HepG2 (cell line): ENCODE measurements around the gene DOC2A. TPM values are rescaled to one million over a fixed set of nuclear protein-coding genes. Genes with fewer than 3 reads are reported as not detected.

Source experiments
- ATF6 ChIP-seq: sonication (generic); formaldehyde crosslinking; conservative IDR thresholded peaks from 2 replicates; pipeline ENCODE4 v1.4.0; 2020; ENCODE audit warnings: missing genetic modification reagents
- ATM ChIP-seq: fragments of 450-650 bp; IDR thresholded peaks from 2 replicates; pipeline ENCODE4 v1.7.1; 2017; ENCODE audit warnings: mild to moderate bottlenecking, borderline replicate concordance
- HDAC1 ChIP-seq: sonication (generic); formaldehyde crosslinking; IDR thresholded peaks from 2 replicates; pipeline ENCODE4 v1.5.1; 2020; ENCODE audit warnings: mild to moderate bottlenecking, missing genetic modification reagents
- HIC2 ChIP-seq: sonication (generic); formaldehyde crosslinking; IDR thresholded peaks from 2 replicates; pipeline ENCODE4 v1.9.0; 2022; ENCODE audit warnings: low read depth, missing genetic modification reagents
- MEIS1 ChIP-seq: sonication (generic); formaldehyde crosslinking; IDR thresholded peaks from 2 replicates; pipeline ENCODE4 v1.9.0; 2021; ENCODE audit warnings: mild to moderate bottlenecking, missing genetic modification reagents, moderate library complexity, borderline replicate concordance
- RNF2 ChIP-seq: fragments of 450-650 bp; conservative IDR thresholded peaks from 2 replicates; pipeline ENCODE4 v1.6.1; 2016; ENCODE audit warnings: low read depth
- SMAD1 ChIP-seq: sonication (generic); formaldehyde crosslinking; IDR thresholded peaks from 2 replicates; pipeline ENCODE4 v1.4.0; 2020; ENCODE audit warnings: missing genetic modification reagents, low read depth, mild to moderate bottlenecking, borderline replicate concordance
- TSC22D2 ChIP-seq: sonication (generic); formaldehyde crosslinking; IDR thresholded peaks from 2 replicates; pipeline ENCODE4 v1.5.1; 2020; ENCODE audit warnings: missing genetic modification reagents, mild to moderate bottlenecking, borderline replicate concordance
- ZBED4 ChIP-seq: sonication (generic); formaldehyde crosslinking; IDR thresholded peaks from 2 replicates; pipeline ENCODE4 v1.4.0; 2020; ENCODE audit warnings: missing genetic modification reagents, borderline replicate concordance
- ZFP1 ChIP-seq: IDR thresholded peaks from 2 replicates; pipeline ENCODE4 v1.6.1; 2016
- ZNF205 ChIP-seq: IDR thresholded peaks from 2 replicates; pipeline ENCODE4 v1.6.1; 2018; ENCODE audit warnings: missing biosample characterization, missing genetic modification reagents
- ZNF350 ChIP-seq: sonication (generic); formaldehyde crosslinking; IDR thresholded peaks from 2 replicates; pipeline ENCODE4 v1.4.0; 2020; ENCODE audit warnings: mild to moderate bottlenecking, low read depth, missing genetic modification reagents, borderline replicate concordance
- polyA plus RNA-seq, 8 experiments: library from polyadenylated mRNA; depleted of rRNA in 3 of 8; stranded (reverse) in 7 of 8; unstranded in 1 of 8; fragments of >200 nt; fragmentation: Illumina TruSeq in 4 of 8; extraction: Trizol in 4 of 8; gene quantifications; 2 replicates each; pipeline versions ENCODE4 v1.2.1 to v1.2.3, GENCODE V29; 2011 to 2016; ENCODE audit warnings: low read depth in 4 of 8, missing spikeins in 1 of 8, mixed read lengths in 1 of 8; ENCODE audit not compliant: insufficient read depth in 1 of 8
- total RNA-seq, 5 experiments: library from RNA; depleted of rRNA; stranded (reverse); fragments of >200 nt; fragmentation: Illumina TruSeq; extraction: Trizol; gene quantifications; 2 replicates each; pipeline ENCODE4 v1.2.3, GENCODE V29; 2016; ENCODE audit warnings: low read depth in 1 of 5
- TF ChIP-seq, protein P1 (sequence below): sonication (generic); formaldehyde crosslinking; IDR thresholded peaks from 2 replicates; pipeline ENCODE4 v1.5.1; 2020; ENCODE audit warnings: missing genetic modification reagents, mild to moderate bottlenecking, borderline replicate concordance
- TF ChIP-seq, protein P2 (sequence below): fragments of 450-650 bp; IDR thresholded peaks from 2 replicates; pipeline ENCODE4 v1.6.1; 2017; ENCODE audit warnings: mild to moderate bottlenecking
- TF ChIP-seq, protein P3 (sequence below): IDR thresholded peaks from 2 replicates; pipeline ENCODE4 v1.6.1; 2016

DOC2A gene
- total and polyA plus RNA-seq, 2 of the 13 experiments (the other 11 are each of a cell fraction or from before 2014, with no cell fraction given) = 0.15 to 0.55 TPM

DNA sequence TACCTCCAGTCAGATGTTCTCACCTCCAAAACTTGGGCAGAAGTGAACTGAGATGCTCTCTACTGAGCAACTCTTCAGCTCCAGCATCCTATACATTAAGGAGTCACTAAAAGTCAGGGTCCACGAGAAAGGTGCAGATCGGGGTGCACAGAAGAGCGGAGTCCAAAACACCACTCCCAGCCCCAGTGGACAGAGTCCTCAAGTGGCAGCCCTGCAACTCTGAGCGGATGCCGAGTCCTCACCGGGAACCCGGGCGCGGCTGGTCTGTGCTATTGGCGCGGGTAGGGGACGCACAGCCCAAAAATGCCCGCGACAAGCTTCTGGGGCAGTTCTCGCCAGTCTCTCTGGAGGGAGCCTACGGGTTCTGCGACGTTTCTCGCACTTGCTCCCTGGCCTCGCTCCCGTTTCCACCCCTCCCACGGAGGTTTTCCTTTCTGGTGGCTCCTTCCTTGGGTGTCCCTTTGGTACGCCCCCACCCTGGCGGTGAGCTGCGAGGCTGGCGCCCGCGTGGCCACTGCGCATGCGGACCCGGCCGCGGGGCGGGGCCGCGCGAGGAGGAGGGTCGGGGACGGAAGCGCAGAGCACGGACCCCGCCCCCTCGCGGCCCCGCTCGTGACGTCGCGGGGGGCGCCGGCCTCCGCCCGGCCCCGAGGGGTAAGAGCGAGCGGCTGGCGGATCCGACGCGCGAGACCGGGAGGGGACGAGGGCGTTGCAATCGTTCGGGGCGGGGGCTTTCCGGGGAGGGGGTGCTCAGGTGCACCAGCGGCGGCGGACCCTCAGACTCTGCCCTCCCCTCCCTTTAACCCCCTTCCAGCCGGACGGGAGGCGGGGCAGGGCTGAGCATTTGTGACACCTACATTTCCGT is 49.1 kb downstream of the DOC2A start, which contains the start of gene TMEM219 (continued):
- TF ChIP-seq ATF6 (CRISPR knock-in tag) (no peak; the same call in 1 of the 2 replicates), ZNF205 (CRISPR knock-in tag) (peak; percentile 64), ZFP1 (CRISPR knock-in tag) (no peak), TSC22D2 (CRISPR knock-in tag) (no peak), RNF2 (0 out of 2 replicates have a peak, but pooled peaks have one; percentile 39), ZBED4 (CRISPR knock-in tag) (0 out of 2 replicates have a peak, but pooled peaks have one; percentile 25), MEIS1 (no peak), HIC2 (CRISPR knock-in tag) (peak; percentile 7; the same call in 1 of the 2 replicates), SMAD1 (CRISPR knock-in tag) (peak; percentile 55; the same call in 1 of the 2 replicates), HDAC1 (CRISPR knock-in tag) (peak; percentile 89), ZNF350 (peak; percentile 44), ATM (no peak)
- TF ChIP-seq, protein P1, sequence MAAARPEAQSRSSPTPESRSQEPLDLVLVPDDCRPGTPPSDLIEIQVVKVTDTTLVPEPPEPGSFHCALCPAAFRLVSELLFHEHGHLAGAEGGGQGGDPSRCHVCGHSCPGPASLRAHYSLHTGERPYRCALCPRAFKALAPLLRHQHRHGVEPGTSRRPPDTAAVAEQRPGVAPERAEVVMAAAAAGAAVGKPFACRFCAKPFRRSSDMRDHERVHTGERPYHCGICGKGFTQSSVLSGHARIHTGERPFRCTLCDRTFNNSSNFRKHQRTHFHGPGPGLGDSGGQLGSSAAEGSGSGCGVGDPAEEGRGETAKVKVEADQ (CRISPR knock-in tag) = peak; percentile 77
- TF ChIP-seq, protein P2, sequence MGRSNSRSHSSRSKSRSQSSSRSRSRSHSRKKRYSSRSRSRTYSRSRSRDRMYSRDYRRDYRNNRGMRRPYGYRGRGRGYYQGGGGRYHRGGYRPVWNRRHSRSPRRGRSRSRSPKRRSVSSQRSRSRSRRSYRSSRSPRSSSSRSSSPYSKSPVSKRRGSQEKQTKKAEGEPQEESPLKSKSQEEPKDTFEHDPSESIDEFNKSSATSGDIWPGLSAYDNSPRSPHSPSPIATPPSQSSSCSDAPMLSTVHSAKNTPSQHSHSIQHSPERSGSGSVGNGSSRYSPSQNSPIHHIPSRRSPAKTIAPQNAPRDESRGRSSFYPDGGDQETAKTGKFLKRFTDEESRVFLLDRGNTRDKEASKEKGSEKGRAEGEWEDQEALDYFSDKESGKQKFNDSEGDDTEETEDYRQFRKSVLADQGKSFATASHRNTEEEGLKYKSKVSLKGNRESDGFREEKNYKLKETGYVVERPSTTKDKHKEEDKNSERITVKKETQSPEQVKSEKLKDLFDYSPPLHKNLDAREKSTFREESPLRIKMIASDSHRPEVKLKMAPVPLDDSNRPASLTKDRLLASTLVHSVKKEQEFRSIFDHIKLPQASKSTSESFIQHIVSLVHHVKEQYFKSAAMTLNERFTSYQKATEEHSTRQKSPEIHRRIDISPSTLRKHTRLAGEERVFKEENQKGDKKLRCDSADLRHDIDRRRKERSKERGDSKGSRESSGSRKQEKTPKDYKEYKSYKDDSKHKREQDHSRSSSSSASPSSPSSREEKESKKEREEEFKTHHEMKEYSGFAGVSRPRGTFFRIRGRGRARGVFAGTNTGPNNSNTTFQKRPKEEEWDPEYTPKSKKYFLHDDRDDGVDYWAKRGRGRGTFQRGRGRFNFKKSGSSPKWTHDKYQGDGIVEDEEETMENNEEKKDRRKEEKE = no peak
- TF ChIP-seq, protein P3, sequence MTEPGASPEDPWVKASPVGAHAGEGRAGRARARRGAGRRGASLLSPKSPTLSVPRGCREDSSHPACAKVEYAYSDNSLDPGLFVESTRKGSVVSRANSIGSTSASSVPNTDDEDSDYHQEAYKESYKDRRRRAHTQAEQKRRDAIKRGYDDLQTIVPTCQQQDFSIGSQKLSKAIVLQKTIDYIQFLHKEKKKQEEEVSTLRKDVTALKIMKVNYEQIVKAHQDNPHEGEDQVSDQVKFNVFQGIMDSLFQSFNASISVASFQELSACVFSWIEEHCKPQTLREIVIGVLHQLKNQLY (CRISPR knock-in tag) = peak; percentile 61; the same call in 1 of the 2 replicates
